GM12865 (cell line): Measurements from ENCODE around the gene CCDC3.

ENCODE experiments used
- DNase-seq: peaks from one replicate; pipeline ENCODE4 v3.0.0; 2010; ENCODE audit warnings: low read depth
- H3K4me3 ChIP-seq: 2 replicates; pipeline ENCODE4 v1.5.1; 2011; ENCODE audit warnings: mild to moderate bottlenecking, low read depth, low read length, control low read depth
- TF ChIP-seq, protein P1 (sequence below): IDR thresholded peaks from 2 replicates; pipeline ENCODE4 v1.5.1; 2011; ENCODE audit warnings: low read length, control low read depth, low read depth, inconsistent platforms; ENCODE audit not compliant: insufficient read depth; ENCODE audit errors: missing control alignments

CCDC3 gene

GRCh38 chr10:12966067-12966466 is 35.4 kb downstream of the CCDC3 start:
- no peak for DNase-seq
- TF ChIP-seq, protein P1, sequence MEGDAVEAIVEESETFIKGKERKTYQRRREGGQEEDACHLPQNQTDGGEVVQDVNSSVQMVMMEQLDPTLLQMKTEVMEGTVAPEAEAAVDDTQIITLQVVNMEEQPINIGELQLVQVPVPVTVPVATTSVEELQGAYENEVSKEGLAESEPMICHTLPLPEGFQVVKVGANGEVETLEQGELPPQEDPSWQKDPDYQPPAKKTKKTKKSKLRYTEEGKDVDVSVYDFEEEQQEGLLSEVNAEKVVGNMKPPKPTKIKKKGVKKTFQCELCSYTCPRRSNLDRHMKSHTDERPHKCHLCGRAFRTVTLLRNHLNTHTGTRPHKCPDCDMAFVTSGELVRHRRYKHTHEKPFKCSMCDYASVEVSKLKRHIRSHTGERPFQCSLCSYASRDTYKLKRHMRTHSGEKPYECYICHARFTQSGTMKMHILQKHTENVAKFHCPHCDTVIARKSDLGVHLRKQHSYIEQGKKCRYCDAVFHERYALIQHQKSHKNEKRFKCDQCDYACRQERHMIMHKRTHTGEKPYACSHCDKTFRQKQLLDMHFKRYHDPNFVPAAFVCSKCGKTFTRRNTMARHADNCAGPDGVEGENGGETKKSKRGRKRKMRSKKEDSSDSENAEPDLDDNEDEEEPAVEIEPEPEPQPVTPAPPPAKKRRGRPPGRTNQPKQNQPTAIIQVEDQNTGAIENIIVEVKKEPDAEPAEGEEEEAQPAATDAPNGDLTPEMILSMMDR = no peak
- H3K4me3 ChIP-seq = no peak overlapping the region

DNA sequence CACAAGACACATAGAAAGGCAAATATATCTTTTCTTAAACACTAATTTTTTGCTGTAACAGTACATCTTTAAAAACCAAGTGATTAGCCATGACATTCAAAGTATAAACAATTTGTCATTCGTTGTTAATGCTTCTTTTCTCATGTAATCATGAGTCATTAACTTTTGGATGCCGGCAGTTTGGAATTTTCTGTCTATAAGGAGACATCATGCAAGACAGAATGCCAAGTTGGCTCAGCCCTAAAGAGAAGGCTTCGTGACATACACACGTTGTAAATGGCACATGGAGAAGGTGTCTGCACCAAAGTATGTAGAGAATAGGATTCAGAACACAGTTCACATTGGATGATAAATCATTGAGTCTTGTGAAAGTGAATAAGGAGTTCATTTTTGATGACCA is 35.9 kb downstream of the CCDC3 start:
- TF ChIP-seq, protein P1 = no peak
- no peak for DNase-seq
- no peak overlapping the region for H3K4me3 ChIP-seq

GRCh38 chr10:12962556-12962955 is 39.0 kb downstream of the CCDC3 start:
- TF ChIP-seq, protein P1 = no peak
- H3K4me3 ChIP-seq = no peak overlapping the region
- no peak for DNase-seq

DNA sequence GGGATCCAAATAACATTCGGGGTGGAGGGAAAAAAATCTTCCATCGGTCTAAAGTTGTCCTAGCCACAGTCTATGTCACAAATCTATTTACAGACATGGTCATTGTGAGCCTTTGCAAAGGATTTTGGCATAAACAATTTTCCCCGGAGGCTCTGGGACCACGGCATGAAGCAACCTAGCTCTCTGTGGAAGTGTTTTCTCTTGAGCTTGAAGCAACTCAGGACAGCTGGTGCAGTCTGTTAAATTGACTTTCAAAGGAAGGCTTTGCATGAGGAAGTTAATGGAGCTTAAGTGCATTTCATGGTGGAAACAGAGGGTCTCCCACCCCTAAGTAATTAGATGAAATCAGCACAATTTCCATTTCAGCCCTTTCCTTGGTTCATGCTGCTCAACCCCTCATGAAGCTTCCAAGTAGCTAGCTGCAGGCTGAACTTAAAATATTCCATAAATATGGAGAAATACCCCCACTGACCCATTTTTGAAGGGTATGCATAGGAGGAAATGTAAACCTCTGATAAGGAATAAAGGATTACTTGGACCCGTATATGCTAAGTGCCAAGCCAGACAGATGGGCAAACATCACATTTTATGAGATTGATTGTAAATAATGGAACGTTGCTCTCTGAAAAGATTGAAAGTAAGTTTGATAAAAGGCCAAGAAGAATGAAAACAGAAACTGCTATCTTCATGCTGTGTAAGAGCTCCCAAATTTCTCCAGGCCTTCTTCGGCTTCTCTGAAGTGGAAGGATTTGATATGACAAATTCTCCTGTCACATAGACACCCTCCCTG is 39.9 kb downstream of the CCDC3 start:
- TF ChIP-seq, protein P1 = no peak
- DNase-seq = no peak
- H3K4me3 ChIP-seq = no peak overlapping the region

DNA sequence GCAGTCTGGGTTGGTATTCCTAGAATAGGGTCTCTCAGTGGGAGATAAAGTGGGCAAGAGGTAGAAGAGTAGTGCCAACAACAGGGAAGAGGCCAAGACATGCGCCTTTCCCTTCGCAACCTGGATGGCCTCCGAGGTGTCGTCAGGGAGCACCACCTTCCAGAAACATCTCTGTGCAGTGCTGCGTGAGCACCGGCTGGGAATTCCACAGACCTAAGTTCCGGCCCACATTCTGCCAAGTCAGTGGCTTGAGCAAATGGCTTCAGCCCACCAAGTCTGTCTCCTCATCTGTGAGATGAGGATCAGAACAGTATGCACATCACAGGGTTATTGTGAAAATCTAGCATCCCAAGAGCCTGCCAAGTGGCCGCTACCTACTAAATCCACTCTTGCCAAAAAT is 40.6 kb downstream of the CCDC3 start:
- no peak overlapping the region for H3K4me3 ChIP-seq
- TF ChIP-seq, protein P1 = no peak
- DNase-seq = no peak

DNA sequence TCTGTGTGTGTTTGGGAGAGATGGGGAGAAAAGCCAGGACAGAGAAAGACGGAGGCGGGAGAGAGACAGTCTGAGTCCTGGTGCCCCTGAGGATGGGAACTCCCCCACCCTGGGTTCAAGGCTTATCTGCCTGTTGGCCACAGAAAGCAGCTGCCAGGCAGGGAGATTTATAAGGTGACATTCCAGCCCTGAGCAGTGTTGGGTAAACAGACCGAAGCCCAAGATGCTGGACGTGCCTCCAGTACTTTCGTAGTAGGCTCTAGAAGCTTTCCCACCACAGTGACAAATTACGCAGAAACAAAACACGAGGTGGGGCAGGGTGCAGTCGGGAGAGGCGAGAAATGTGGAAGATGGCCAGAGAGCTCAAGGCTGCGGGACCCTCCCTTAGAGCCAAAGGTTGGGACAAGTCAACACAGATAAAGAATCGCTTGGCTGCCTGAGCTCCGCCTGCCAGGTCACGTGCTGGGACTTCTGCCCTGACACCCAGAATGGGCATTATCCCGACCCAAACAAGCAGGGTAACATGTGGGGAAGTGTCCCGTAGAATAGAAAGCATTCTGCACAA is 41.1 kb downstream of the CCDC3 start:
- no peak for DNase-seq
- no peak overlapping the region for H3K4me3 ChIP-seq
- TF ChIP-seq, protein P1 = no peak
